AG09319 (cell line): ENCODE results near the gene AGGF1.
"Not testable (repeated sequence)": the region's sequence is repeated elsewhere in the genome, so short reads cannot be mapped to it uniquely, and the experiment has no call there.

Experiments
- DNase-seq: peaks from one replicate; pipeline ENCODE4 v3.0.0-alpha.2; 2010; ENCODE audit warnings: low read depth; ENCODE audit errors: extremely low read depth
- CTCF ChIP-seq: IDR thresholded peaks from 2 replicates; pipeline ENCODE4 v1.5.1; 2011; ENCODE audit warnings: low read depth, mild to moderate bottlenecking, inconsistent platforms, low read length, moderate library complexity

The AGGF1 gene

GRCh38 chr5:77030097-77031071 is at the start of gene AGGF1:
TSS of gene AGGF1 (plus strand) at chr5:77030404. CDS start at chr5:77030767, 363 bp downstream.
- DNase-seq: peak; percentile 75
- TF ChIP-seq CTCF: no peak

- no peak for TF ChIP-seq CTCF
- no peak for DNase-seq
Measured at GRCh38 chr5:76980518-76981144, 49.6 kb upstream of the AGGF1 start.

- no peak for DNase-seq
- TF ChIP-seq CTCF: no peak
Measured at GRCh38 chr5:76982450-76982849, 47.8 kb upstream of the AGGF1 start.

- DNase-seq: no peak
Measured at GRCh38 chr5:76983468-76983867, 46.7 kb upstream of the AGGF1 start.

GRCh38 chr5:76986825-76987526 is 43.2 kb upstream of the AGGF1 start:
- no peak for TF ChIP-seq CTCF
- DNase-seq: no peak

More at GRCh38 chr5:76983468-76983867, 46.7 kb upstream of the AGGF1 start:
- TF ChIP-seq CTCF: no peak

GRCh38 chr5:76990899-76991459 is 39.2 kb upstream of the AGGF1 start:
- no peak for DNase-seq
- no peak for TF ChIP-seq CTCF

- DNase-seq: not testable (repeated sequence)
Measured at GRCh38 chr5:76993436-76993835, 36.8 kb upstream of the AGGF1 start.
